Measurements from ENCODE around the gene CSNK2B. TPM values are rescaled to one million over a fixed set of nuclear protein-coding genes. Genes with fewer than 3 reads are reported as not detected.

The CSNK2B gene
- total RNA-seq, 1 experiment from 2014 or later, result 173 TPM

- ChIA-PET POLR2A (ENCODE audit: unreplicated experiment) (no interaction called here), CTCF (no interaction called here)
- H3F3A ChIP-seq (ENCODE audit: insufficient read depth, low read depth), result peaks cover 16% of the 10 kb centered on the region
- H3K4me1 ChIP-seq (replicated peaks; ENCODE audit: insufficient read depth), result peaks cover 23% of the 10 kb centered on the region
- TF ChIP-seq CTCF (conservative IDR thresholded peaks at IDR 0.05), result no peak
- TF ChIP-seq EZH2 (IDR thresholded peaks at IDR 0.05; ENCODE audit: low read depth), result no peak
- no peaks in the 10 kb centered on the region for H3K9me2 ChIP-seq (ENCODE audit: insufficient read depth)
- 0 out of 2 replicates have a peak, but pooled peaks cover 10% of the 10 kb centered on the region for H3K36me3 ChIP-seq (ENCODE audit: low read depth)
- BruUV-seq (replicated peaks), result no TSS peak
- H3K4me3 ChIP-seq, result peak overlapping the region; percentile 79
- peak overlapping the region; percentile 88 for H3K4me2 ChIP-seq
- DNase-seq, result no peak
- no peaks in the 10 kb centered on the region for H3K9me3 ChIP-seq (ENCODE audit: insufficient read depth, low read depth)
- H3K27ac ChIP-seq, result no peak overlapping the region
- H4K20me1 ChIP-seq (ENCODE audit: insufficient read depth), result 0 out of 2 replicates have a peak, but pooled peaks cover 7% of the 10 kb centered on the region
- H2AFZ ChIP-seq, result no peak overlapping the region
- peaks cover 44% of the 10 kb centered on the region for H3K79me2 ChIP-seq (ENCODE audit: low read depth)
- no peaks in the 10 kb centered on the region for H3K27me3 ChIP-seq (ENCODE audit: insufficient read depth, low read depth)
- intact Hi-C loops (cut with micrococcal nuclease; ENCODE audit: unreplicated experiment), result no loop called here
These were observed 6.8 kb upstream of the CSNK2B start for GRCh38 chr6:31658983-31659648.

DNA sequence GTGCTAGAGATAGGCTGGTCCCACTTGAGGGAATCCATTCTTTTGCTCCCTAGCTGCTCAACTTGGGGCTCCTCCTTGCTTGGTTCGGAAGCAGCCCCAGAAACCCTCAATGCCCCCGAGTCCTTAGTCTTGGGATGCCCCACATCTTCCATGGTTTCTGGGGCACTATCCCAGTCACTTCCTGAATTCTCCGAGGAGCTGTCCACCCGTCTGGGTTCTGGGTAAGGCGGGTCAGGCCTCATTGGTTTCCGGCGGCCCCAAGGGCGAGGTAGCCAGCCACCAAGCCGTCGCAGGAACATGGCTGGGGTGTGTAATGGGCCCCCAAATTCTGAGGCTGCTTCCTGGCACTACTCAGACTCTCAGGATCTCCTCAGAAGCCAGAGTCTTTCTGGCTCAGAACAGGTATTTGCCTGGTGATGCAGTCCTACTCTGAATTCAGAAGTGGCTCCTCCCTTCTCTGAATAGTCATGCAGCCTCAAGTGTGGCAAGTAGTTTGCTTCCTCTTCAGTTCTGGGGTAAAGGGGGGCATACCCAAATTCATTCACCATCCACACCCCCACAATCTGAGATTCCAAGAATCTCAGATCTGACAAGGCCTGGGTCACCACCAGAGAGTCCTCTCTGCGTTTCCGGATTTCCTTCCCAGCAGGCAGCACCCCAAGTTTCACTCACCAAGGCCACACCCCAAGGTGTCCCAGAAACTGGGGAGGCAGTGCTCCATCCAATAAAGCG lies 6.1 kb upstream of the CSNK2B start:
- peak; percentile 18 to 54 for DNase-seq
- Histone ChIP-seq H3K4me2 (peak overlapping the region; percentile 88), H4K20me1 (ENCODE audit: insufficient read depth) (0 out of 2 replicates have a peak, but pooled peaks cover 7% of the 10 kb centered on the region), H3K79me2 (ENCODE audit: low read depth) (peaks cover 50% of the 10 kb centered on the region), H3K36me3 (ENCODE audit: low read depth) (0 out of 2 replicates have a peak, but pooled peaks cover 10% of the 10 kb centered on the region), H3K9me2 (ENCODE audit: insufficient read depth) (no peaks in the 10 kb centered on the region), H3K27ac (peak overlapping the region; percentile 71), H3K9me3 (ENCODE audit: insufficient read depth, low read depth) (no peaks in the 10 kb centered on the region), H2AFZ (peak overlapping the region; percentile 81), H3K4me3 (peak overlapping the region; percentile 79), H3K4me1 (replicated peaks; ENCODE audit: insufficient read depth) (peaks cover 26% of the 10 kb centered on the region), H3F3A (ENCODE audit: insufficient read depth, low read depth) (peaks cover 20% of the 10 kb centered on the region), H3K27me3 (ENCODE audit: insufficient read depth, low read depth) (no peaks in the 10 kb centered on the region)
- ChIA-PET CTCF (interaction anchor here (1.0 kb wide), 1 partner anchor 110 kb away, joined by 3 read pairs; no protein-coding TSS in a partner anchor), POLR2A (ENCODE audit: unreplicated experiment) (interaction anchor here (0.5 to 0.8 kb wide), 5 partner anchors 7 to 171 kb away, joined by 4 to 26 read pairs (median 4); partner anchors contain the start of genes BAG6, NFKBIL1 and VARS1)
- intact Hi-C loops (cut with micrococcal nuclease; ENCODE audit: unreplicated experiment), result loop anchor here (1.0 to 10.0 kb wide), 2 partner anchors 8 to 515 kb away; partner anchors contain the start of genes AGPAT1, BAG6 and RNF5
- BruUV-seq (replicated peaks), result TSS peak; percentile 48
- TF ChIP-seq EZH2 (IDR thresholded peaks at IDR 0.05; ENCODE audit: low read depth), result no peak
- TF ChIP-seq CTCF (conservative IDR thresholded peaks at IDR 0.05), result no peak
